Stimulated activated CD8-positive, alpha-beta memory T cell treated with anti-CD3 and anti-CD28 coated beads, Interleukin-15, amount 100 ng/mL, for 48 hours (primary cell): ENCODE results near the gene TULP4.
"Not testable (repeated sequence)": the region's sequence is repeated elsewhere in the genome, so short reads cannot be mapped to it uniquely, and the experiment has no call there.

Source experiments
- DNase-seq, 2 donors: peaks; one replicate each; pipeline ENCODE4 v3.0.0-alpha.2; 2020; ENCODE audit warnings: low read depth in 2 of 2

The TULP4 gene

DNA sequence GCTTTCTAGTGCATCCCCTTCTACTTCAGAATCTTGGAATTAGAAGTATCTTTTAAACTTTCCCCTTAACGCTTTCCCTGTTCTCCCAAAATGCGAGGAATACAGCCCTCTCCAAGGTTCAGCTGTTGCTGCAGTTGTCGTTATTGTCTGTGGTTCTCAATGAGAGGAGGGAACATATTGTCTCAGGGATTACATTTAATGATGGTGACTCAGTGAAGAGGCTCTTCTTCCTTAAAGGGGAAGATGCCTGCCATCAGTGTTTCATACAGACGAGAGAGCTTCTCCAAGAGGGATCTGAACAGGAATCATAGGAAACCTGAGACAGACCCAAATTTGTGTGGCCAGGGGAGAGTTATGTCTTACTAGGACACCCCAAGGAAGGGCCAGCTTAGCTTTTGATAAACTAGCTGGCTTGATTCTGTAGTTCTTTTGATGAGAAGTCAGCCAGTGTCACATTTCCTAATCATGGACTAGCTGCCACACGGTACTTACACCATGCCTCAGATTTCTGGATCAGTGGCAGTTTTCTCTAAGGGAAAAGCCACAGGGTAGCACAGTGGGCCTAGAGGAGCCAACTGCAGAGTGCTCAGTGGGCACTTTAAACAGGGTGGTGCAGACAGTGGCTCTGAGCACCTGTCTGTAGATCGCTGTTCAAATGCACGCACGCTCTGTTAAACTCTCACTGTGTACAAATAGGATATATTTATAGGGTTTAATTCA, 187.9 kb downstream of the TULP4 start:
- DNase-seq = no peak

DNA sequence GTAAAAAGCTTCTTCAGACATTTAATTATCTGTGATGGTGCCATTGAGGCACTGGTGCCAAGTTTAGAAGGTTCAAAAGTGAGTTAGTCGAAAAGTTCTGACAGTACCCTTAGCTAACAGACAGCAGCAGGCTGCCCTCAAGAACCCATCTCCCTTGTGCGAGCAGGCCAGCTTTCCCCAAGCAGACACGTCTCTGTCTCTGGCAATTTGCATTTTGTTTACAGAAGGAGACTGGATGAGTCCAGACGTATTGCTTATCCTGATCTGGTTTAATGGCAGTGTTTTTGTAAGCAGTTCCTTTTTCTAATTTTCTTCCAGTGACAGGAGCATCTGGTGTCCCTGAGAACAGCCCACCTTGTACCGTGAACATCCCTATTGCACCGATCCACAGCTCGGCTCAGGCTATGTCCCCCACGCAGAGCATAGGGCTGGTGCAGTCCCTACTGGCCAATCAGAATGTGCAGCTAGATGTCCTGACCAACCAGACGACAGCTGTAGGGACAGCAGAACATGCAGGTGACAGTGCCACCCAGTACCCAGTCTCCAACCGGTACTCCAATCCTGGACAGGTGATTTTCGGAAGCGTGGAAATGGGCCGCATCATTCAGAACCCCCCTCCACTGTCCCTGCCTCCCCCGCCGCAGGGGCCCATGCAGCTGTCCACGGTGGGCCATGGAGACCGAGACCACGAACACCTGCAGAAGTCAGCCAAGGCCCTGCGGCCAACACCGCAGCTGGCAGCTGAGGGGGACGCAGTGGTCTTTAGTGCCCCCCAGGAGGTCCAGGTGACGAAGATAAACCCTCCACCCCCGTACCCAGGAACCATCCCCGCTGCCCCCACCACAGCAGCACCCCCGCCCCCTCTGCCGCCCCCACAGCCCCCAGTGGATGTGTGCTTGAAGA, 189.3 kb downstream of the TULP4 start:
- no peak for DNase-seq

DNA sequence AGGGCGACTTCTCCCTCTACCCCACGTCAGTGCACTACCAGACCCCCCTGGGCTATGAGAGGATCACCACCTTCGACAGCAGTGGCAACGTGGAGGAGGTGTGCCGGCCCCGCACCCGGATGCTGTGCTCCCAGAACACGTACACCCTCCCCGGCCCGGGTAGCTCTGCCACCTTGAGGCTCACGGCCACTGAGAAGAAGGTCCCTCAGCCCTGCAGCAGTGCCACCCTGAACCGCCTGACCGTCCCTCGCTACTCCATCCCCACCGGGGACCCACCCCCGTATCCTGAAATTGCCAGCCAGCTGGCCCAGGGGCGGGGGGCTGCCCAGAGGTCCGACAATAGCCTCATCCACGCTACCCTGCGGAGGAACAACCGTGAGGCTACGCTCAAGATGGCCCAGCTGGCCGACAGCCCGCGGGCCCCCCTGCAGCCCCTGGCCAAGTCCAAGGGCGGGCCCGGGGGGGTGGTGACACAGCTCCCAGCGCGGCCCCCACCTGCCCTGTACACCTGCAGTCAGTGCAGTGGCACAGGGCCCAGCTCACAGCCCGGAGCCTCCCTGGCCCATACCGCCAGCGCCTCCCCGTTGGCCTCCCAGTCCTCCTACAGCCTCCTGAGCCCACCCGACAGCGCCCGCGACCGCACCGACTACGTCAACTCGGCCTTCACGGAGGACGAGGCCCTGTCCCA, 190.1 kb downstream of the TULP4 start:
- no peak for DNase-seq

DNA sequence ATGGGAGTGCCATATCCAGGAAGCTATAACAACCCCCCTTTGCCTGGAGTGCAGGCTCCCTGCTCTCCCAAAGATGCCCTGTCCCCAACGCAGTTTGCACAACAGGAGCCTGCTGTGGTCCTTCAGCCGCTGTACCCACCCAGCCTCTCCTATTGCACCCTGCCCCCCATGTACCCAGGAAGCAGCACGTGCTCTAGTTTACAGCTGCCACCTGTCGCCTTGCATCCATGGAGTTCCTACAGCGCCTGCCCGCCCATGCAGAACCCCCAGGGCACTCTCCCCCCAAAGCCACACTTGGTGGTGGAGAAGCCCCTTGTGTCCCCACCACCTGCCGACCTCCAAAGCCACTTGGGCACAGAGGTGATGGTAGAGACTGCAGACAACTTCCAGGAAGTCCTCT, 191.0 kb downstream of the TULP4 start:
- DNase-seq = no peak

DNA sequence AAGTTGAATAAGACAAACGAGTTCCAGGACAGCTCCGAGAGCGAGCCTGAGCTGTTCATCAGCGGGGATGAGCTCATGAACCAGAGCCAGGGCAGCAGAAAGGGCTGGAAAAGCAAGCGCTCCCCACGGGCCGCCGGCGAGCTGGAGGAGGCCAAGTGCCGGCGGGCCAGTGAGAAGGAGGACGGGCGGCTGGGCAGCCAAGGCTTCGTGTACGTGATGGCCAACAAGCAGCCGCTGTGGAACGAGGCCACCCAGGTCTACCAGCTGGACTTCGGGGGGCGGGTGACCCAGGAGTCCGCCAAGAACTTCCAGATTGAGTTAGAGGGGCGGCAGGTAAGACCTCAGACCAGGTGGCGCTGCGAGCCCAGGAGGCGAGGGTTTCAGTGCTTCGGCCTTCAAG, 191.6 kb downstream of the TULP4 start:
- DNase-seq = no peak

DNA sequence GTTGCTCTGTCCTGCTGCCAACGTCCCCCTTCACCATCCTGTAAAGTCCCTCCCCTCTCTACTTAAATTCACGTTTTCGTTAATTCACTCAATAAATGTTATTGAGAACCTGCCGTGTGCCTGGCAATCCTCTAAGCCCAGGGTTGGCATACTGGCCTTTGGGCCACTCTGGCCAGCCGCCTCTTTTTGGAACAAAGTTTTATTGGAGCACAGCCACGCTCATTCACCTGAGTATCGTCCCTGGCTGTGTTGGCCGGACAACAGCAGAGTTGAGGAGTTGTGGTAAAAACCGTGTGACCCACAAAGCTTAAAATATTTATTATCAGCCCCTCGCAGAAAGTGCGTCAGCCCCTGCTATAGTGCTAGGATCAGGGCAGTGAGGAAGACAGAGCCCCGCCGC, 192.9 kb downstream of the TULP4 start:
- DNase-seq = no peak

DNA sequence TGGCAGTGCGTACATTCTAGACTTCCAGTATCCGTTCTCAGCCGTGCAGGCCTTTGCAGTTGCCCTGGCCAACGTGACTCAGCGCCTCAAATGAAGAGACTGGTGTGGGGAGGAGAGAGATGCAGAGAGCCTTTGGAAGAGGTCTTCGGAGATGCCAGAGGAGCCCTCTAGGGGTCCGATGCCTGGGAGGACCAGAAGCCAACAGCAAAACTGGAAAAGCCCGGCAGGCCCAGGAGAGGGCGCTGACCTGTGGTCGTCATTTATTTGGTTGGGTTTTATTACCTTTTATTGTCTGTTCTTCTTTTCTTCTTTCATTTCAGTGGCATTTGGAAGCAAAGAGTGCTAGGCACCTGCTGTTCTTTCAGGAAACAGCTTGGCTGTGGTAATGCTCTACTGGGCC, 194.3 kb downstream of the TULP4 start:
- DNase-seq = no peak

DNA sequence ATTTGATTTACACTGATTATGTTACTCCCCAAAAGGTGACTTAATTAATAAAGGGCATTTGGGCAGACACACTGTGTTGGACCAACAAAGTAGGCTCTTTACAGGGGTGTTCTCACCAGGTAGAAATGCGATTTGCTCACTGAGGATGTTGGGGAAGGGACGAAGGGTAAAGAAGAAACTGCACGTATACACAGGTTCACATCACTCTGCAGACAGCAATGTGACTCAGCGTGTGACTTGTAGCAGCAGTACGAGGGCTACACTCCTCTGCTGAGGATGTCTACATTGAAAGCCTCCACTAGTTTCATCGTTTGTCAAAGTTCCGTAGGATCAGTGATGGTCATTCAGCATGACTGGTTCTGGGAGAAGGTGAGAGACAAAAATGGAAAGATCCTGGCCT, 194.9 kb downstream of the TULP4 start:
- DNase-seq = no peak

DNA sequence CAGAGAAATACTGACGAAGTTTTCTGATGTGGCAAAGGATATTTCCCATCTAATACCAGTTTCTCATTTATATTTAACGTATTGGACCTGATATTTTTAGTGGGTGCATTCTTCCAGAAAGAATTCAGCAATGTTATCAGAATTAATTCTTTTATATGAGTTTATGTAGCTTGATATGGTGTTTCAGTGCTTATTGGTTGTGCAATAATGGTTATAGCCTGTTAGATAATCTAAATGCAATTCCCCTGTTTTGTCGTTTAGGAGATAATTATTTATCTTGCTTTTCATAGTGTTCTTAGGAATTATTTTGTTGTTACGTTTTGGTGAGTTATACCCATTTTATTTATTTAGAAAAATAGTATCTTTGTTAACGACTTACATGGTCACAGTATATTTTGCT, 196.2 kb downstream of the TULP4 start:
- DNase-seq = no peak

DNA sequence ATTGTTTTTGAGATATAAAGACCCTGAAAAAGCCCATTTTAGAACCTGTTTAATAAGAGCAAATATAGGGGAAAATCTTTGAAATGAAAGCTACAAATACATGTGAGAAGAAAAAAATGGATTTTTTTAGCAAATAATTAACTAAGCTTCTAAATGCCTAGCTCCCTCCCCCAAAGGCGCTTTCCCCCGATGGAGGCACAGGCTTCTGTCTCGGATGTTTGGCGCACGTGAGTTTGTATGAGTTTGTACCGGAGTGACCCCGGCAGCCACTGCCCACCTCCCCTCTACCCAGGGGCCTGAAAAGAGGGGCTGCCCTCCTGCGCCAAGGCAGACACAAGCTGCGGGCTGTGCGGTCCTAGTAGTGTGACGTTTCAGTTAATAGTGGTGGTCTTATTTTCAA, 197.2 kb downstream of the TULP4 start:
- DNase-seq = no peak

DNA sequence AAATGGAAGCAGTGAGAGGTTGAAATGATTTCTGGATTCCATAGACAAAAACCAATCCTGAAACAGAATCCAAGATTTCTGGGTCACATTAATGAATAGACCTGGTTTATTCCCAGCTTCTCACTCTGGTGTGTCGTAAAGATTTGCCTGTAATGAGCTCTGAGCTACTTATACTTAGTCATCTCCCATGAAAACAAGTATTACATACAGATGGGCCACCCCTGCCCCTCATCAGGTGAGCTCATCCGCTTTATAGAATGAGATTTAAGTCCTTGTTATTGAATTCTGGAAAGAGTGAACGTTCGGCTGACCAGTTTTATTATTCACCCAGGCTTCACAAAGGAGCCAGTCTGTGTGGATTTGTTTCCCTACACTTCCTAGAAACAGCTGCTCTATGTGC, 200.5 kb downstream of the TULP4 start:
- DNase-seq = no peak

DNA sequence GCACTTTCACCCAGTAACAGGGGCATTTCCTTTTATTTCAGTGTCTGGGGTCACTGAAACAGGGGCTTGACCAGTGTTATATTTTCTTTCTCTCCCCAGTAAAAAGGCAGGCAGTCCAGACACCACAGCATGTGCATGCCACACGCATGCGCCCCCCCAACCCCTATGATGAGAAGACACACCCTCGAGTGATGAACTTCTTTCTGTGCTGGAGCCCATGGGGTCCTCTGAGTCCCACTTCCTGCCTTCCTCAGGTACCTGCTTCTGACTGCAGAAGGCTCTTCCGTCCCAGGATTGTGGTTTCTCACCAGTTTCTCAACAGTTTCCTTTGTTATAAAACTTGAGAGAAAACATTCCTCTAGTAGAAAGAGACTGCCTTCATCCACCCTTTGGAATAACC, 201.9 kb downstream of the TULP4 start:
- DNase-seq = no peak

DNA sequence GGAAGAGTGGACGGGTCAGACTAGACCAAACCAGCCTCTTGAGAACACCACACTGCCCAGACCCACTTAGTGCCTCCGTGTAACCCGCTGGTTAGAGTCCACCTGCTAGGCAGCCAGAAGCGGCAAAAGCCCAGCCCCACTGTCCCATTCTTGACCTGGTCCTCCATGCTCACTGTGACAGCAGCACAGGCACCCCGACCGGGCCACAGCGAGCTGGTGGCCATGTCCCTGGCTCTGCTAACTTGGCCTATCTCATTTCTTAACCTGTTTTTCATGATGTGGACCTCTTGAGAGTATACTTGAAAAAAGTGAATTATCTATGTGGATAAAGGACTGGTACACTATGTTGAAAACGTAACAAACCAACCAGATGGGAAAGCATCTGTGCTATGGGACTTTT, 202.7 kb downstream of the TULP4 start:
- no peak for DNase-seq

DNA sequence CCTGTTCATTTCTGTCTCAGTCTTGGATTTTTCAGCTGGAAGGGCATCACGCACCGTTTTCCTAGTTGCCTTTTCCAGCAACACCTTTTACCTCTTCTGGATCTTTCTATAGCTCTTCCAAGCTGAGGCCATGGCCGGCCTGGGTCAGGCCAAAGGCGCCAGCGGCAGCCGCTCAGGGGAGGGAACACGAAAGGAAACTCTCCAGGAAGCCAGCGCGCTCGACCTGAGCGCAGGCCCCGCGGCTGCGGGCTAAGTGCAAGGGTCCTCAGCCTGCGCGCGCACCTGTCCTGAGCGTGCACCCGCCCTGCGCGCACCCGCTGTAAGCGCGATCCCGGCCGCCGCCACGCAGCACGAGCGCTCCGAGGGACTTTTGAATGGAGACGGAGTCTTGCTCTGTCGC, 203.8 kb downstream of the TULP4 start:
- no peak for DNase-seq

DNA sequence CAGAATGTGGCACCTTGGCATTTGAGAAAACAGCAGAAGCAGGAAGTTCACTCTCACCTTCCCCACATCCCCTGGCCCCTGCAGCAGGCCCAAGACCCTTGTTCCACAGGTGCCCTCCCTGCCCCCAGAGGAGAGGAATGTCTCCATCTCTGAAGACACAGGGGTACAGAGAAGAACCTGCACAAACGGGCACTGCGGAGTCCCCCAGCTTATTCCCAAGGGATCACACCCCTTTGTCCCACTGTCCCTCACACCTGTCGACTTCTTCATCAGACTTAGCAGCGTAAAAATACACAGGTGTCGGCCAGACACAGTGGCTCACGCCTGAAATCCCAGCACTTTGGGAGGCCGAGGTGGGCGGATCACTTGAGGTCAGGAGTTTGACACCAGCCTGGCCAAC, 204.8 kb downstream of the TULP4 start:
- DNase-seq = no peak

DNA sequence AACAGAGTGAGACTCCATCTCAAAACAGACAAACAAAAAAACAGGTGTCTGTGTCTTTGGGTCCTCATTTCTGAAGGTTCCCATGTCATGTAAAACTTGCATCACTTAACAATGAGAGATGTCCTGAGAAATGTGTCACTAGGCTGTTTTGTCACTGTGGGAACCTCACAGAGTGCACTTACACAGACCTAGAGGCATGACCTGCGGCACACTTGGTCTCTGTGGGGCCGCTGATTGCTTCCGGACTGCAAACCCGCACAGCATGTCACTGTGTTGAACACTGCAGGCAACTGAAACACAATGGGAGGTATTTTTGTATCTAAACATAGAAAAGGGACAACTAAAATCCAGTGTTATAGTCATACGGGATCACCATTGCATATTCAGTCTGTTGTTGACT, 205.3 kb downstream of the TULP4 start:
- DNase-seq = no peak

DNA sequence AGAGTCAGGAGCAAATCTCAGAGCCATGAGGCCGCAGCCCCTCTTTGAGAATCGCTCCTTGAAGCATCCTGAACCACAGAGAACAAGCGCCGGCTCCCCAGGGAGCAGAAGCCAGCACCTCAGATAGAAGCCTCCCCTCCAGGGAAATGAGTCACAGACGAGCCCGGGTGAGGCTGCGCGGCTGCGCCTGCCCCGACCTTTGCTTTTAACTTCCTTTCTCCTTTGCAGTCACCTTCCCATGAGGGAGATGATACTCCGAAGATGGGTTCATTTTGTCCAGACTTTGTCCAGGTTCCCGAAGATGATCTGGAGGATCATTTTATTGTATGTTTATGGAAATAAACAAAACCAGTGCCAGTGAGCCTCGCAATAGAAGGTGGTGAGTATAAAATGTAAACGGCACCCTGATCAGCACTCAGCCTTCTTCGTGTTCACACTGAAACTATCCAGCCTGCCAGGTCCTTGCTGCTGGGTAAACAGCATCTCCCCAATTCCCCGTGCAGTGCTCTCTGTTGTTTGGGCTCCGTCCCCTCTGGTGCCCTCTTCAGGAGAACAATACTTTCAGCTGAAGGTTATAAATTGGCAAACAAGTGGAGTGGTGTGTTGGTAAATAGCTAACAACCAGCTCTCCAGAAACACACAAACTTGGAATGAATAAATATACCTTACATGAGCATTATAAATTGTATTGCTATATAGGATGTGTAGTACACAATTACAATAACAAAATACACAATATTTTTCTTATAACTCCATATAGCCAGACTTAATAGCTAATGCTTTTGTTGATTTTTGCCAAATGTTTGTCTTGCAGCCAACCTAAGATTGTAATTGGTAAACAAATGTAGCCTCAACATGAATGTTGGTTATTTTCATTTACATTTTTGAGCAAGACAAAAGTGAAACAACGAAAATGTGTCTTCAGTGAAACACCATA, 206.2 kb downstream of the TULP4 start:
- DNase-seq = peak; percentile 30 to 35

DNA sequence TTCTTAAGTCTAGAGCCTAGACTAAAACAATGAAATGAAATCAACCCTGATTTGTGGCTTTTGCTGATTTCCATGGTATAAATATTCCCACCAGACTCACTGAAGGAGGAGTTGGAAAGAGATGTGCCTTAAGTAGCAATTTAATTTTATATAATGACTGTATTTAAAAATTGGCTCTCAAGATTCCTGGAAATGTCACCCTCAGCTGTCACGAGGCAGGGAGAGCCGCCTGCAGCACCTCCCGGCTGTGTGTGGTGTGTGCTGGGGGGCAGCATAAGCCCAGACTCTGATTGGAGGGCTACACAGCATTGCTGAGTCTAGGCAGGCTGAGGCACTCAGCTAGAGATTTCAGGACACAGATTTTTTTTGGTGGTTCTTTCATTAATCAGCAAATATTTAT, 207.0 kb downstream of the TULP4 start:
- no peak for DNase-seq

DNA sequence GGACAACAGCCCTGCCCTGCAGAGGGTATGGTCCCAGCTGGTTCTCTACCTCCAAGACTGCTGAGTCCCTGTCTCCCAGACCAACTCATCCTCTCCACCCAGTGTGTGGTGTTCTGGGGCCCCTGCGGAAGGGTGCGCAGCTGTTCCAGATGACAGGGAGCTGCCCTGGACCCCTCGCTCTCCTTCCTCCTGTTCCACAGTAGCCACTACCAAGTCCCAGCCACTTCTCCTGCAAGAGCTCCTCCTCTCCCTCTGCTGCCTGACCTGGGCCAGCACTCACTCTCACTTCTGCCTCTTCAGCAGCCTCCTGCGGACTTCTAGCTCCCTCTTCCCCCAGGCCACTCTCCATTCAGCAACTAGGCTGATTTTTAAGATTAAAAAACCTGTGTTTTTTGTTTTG, 207.5 kb downstream of the TULP4 start:
- DNase-seq = no peak

DNA sequence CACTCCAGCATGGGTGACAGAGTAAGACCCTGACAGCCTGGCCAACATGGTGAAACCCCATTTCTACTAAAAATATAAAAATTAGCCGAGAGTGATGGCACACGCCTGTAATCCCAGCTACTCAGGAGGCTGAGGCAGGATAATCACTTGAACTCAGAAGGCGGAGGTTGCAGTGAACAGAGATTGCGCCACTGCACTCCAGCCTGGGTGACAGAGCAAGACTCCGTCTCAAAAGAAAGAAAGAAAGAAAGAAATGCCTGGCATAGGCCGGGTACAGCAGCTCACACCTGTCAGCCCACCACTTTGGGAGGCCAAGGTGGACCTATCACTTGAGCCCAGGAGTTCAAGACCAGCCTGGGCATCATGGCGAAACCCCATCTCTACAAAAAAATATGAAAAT, 208.7 kb downstream of the TULP4 start:
- not testable (repeated sequence) for DNase-seq

DNA sequence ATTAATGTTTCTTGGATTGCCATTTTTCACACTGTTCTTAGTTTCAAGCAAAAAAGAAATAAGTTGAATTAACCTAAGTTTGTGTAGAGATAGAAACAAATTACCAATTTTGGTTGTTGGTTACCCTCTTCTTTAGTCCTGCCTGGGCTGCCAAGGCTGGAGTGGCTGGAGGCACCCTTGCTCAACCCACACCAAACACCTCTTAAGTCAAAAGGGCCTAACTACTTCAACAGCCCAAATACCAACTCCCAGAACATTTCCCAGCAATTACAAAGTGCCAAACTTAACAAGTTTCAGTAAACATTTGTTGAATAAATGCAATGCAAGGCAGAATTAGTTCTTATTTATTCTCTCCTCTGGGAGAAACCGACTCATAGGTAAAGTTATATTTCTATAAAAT, 209.5 kb downstream of the TULP4 start:
- DNase-seq = no peak

DNA sequence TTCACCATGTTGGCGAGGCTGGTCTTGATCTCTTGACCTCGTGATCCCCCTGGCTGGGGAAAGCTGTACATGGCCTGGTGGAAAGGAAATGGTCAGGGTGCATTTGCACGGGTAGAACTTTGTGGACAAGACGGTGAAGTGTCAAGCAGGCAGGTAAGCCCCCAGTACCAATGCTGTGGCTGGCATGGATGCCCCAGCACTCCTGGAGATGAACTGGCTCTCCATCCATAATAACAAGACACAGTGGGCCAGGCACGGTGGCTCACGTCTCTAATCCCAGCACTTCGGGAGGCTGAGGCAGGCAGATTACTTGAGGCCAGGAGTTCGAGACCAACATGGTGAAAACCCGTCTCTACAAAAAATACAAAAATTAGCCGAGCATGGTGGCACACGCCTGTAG, 210.4 kb downstream of the TULP4 start:
- DNase-seq = no peak
